CD14-positive monocyte (primary cell): ENCODE data around the gene CNEP1R1. TPM values are rescaled to one million over a fixed set of nuclear protein-coding genes. Genes with fewer than 3 reads are reported as not detected.

Source experiments
- DNase-seq, 3 donors: peaks; one replicate each; pipeline ENCODE4 v3.0.0-alpha.2; 2011 to 2022
- H2AFZ ChIP-seq: 2 replicates; pipeline ENCODE4 v1.6.0; 2012; ENCODE audit warnings: mild to moderate bottlenecking, low read depth, low read length, inconsistent platforms; ENCODE audit not compliant: insufficient read depth, poor library complexity, severe bottlenecking
- H3K27ac ChIP-seq, 2 donors: 1 replicate in 1 of 2; 2 replicates in 1 of 2; pipeline ENCODE4 v1.5.1; 2012 to 2013; ENCODE audit warnings: low read length in 2 of 2, control low read depth in 1 of 2, inconsistent platforms in 1 of 2, low read depth in 1 of 2, mild to moderate bottlenecking in 1 of 2
- H3K27me3 ChIP-seq, 2 donors: one replicate each; pipeline versions ENCODE4 v1.6.0 to v1.6.1; 2011 to 2013; ENCODE audit warnings: low read length in 2 of 2; ENCODE audit not compliant: control insufficient read depth in 2 of 2, insufficient read depth in 2 of 2
- H3K36me3 ChIP-seq, 2 donors: replicated peaks in 1 of 2; 1 replicate in 1 of 2; 2 replicates in 1 of 2; pipeline versions ENCODE4 v1.5.1 to v1.6.1; 2012 to 2013; ENCODE audit warnings: low read length in 2 of 2, control low read depth in 1 of 2, inconsistent platforms in 1 of 2, mild to moderate bottlenecking in 1 of 2; ENCODE audit not compliant: insufficient read depth in 2 of 2, control insufficient read depth in 1 of 2
- H3K4me1 ChIP-seq, 2 donors: 1 replicate in 1 of 2; 2 replicates in 1 of 2; pipeline versions ENCODE4 v1.5.1 to v1.6.1; 2012 to 2013; ENCODE audit warnings: low read length in 2 of 2, control low read depth in 1 of 2, inconsistent platforms in 1 of 2, mild to moderate bottlenecking in 1 of 2, moderate library complexity in 1 of 2; ENCODE audit not compliant: insufficient read depth in 2 of 2, control insufficient read depth in 1 of 2
- H3K4me2 ChIP-seq: replicated peaks from 2 replicates; pipeline ENCODE3; 2012; ENCODE audit warnings: low read length, moderate library complexity, mild to moderate bottlenecking; ENCODE audit not compliant: poor library complexity, severe bottlenecking; ENCODE audit errors: extremely low read depth
- H3K4me3 ChIP-seq, 3 experiments: fragments of 200-600 bp in 1 of 3; sonication (generic) in 1 of 3; replicated peaks in 1 of 3; 1 replicate in 2 of 3; 2 replicates in 1 of 3; pipeline ENCODE4 v1.5.1; 2011 to 2013; ENCODE audit warnings: low read length in 3 of 3, mild to moderate bottlenecking in 3 of 3, control low read depth in 2 of 3, low read depth in 2 of 3, inconsistent platforms in 1 of 3, moderate library complexity in 1 of 3
- H3K79me2 ChIP-seq: 2 replicates; pipeline ENCODE4 v1.6.0; 2012; ENCODE audit warnings: mild to moderate bottlenecking, control low read depth, inconsistent platforms, low read length, moderate library complexity; ENCODE audit not compliant: insufficient read depth
- H3K9ac ChIP-seq: 2 replicates; pipeline ENCODE4 v1.6.0; 2017; ENCODE audit warnings: low read length, mild to moderate bottlenecking; ENCODE audit not compliant: insufficient read depth, poor library complexity, severe bottlenecking
- H3K9me3 ChIP-seq, 2 donors: replicated peaks in 1 of 2; 1 replicate in 1 of 2; 2 replicates in 1 of 2; pipeline versions ENCODE4 v1.5.1 to v1.6.1; 2012 to 2013; ENCODE audit warnings: low read length in 2 of 2, control low read depth in 1 of 2; ENCODE audit not compliant: control insufficient read depth in 1 of 2, insufficient read depth in 1 of 2
- H4K20me1 ChIP-seq: 2 replicates; pipeline ENCODE4 v1.6.0; 2012; ENCODE audit warnings: mild to moderate bottlenecking, low read length, control low read depth, moderate library complexity; ENCODE audit not compliant: insufficient read depth
- H3K27ac Mint-ChIP-seq, 7 donors: one replicate each; pipeline ENCODE4 v1.8.0; 2020; ENCODE audit warnings: mild to moderate bottlenecking in 7 of 7, mixed read lengths in 7 of 7, moderate library complexity in 6 of 7, inconsistent platforms in 2 of 7
- H3K27me3 Mint-ChIP-seq, 3 donors: one replicate each; pipeline ENCODE4 v1.8.0; 2021 to 2022; ENCODE audit warnings: low read depth in 3 of 3, mild to moderate bottlenecking in 3 of 3, mixed read lengths in 3 of 3, moderate library complexity in 3 of 3, inconsistent platforms in 1 of 3
- H3K36me3 Mint-ChIP-seq, 2 donors: one replicate each; pipeline ENCODE4 v1.8.0; 2020; ENCODE audit warnings: mixed read lengths in 2 of 2, inconsistent platforms in 1 of 2, mild to moderate bottlenecking in 1 of 2
- H3K4me1 Mint-ChIP-seq: one replicate; pipeline ENCODE4 v1.8.0; 2020; ENCODE audit warnings: mild to moderate bottlenecking, mixed read lengths
- H3K4me3 Mint-ChIP-seq, 2 donors: one replicate each; pipeline ENCODE4 v1.8.0; 2020; ENCODE audit warnings: mild to moderate bottlenecking in 2 of 2, mixed read lengths in 2 of 2, moderate library complexity in 1 of 2
- H3K9me3 Mint-ChIP-seq, 7 donors: one replicate each; pipeline ENCODE4 v1.8.0; 2020 to 2022; ENCODE audit warnings: mixed read lengths in 7 of 7, mild to moderate bottlenecking in 6 of 7, moderate library complexity in 6 of 7, inconsistent platforms in 2 of 7
- CTCF ChIP-seq: fragments of 200-600 bp; IDR thresholded peaks from one replicate; pipeline ENCODE4 v1.8.0; 2022; ENCODE audit warnings: antibody characterized with exemption, mild to moderate bottlenecking
- WGBS: methylation state at CpG from one replicate; pipeline ENCODE4 v1.1.5; 2013; ENCODE audit warnings: missing lambda C conversion rate; ENCODE audit not compliant: insufficient coverage; 5-methylcytosine and 5-hydroxymethylcytosine counted together
- intact Hi-C, 2 donors: fragments of 100-400 bp; cut with micrococcal nuclease; formaldehyde crosslinking; loops; one replicate each; pipeline versions ENCODE4 v1.15.0 to v1.15.1; 2023
- polyA plus RNA-seq, 3 donors: library from polyadenylated mRNA; depleted of rRNA in 1 of 3; unstranded in 2 of 3; stranded (reverse) in 1 of 3; fragments of 300-500 nt in 2 of 3; fragments of >200 nt in 1 of 3; fragmentation: Illumina TruSeq in 2 of 3; gene quantifications; 1 replicate in 2 of 3; 2 replicates in 1 of 3; pipeline ENCODE4 v1.2.3, GENCODE V29; 2012 to 2021

Gene CNEP1R1
- polyA plus RNA-seq, 3 donors: 13.7 to 49.6 (median 19.3) TPM

- H3K79me2 ChIP-seq: no peaks in the 10 kb centered on the region
- H3K4me2 ChIP-seq: no peak overlapping the region
- no peak for DNase-seq
- TF ChIP-seq CTCF: no peak
- no peak overlapping the region for H2AFZ ChIP-seq
- Mint-ChIP-seq H3K9me3 (peaks cover 0 to 2% (median 0%) of the 10 kb centered on the region in 7 donors), H3K27ac (no peak overlapping the region), H3K27me3 (peaks cover 4 to 11% (median 10%) of the 10 kb centered on the region in 3 donors), H3K4me3 (no peak overlapping the region), H3K36me3 (no peaks in the 10 kb centered on the region), H3K4me1 (peaks cover 2% of the 10 kb centered on the region)
- peaks cover 2 to 3% of the 10 kb centered on the region in 2 donors for H3K27me3 ChIP-seq
- no peak overlapping the region for H3K27ac ChIP-seq
- H3K36me3 ChIP-seq: no peaks in the 10 kb centered on the region
- H4K20me1 ChIP-seq: no peaks in the 10 kb centered on the region
- no peaks in the 10 kb centered on the region for H3K4me1 ChIP-seq
- no CpG with 5 or more reads among the region's 1 CpG for WGBS
- H3K9ac ChIP-seq: no peak overlapping the region
- H3K9me3 ChIP-seq: no peaks in the 10 kb centered on the region
- no peak overlapping the region for H3K4me3 ChIP-seq
- intact Hi-C loops: no loop called here
These were observed 31.0 kb upstream of the CNEP1R1 start for GRCh38 chr16:49994006-49994405.

GRCh38 chr16:49995720-49996119 is 29.3 kb upstream of the CNEP1R1 start:
- Histone ChIP-seq H3K9me3 (no peaks in the 10 kb centered on the region), H3K79me2 (no peaks in the 10 kb centered on the region), H3K27ac (no peak overlapping the region), H3K4me1 (no peaks in the 10 kb centered on the region), H3K27me3 (peaks cover 2 to 3% of the 10 kb centered on the region in 2 donors), H3K4me3 (no peak overlapping the region), H4K20me1 (no peaks in the 10 kb centered on the region), H2AFZ (no peak overlapping the region), H3K9ac (no peak overlapping the region), H3K4me2 (no peak overlapping the region), H3K36me3 (no peaks in the 10 kb centered on the region)
- no peak overlapping the region for H3K4me3 Mint-ChIP-seq
- H3K9me3 Mint-ChIP-seq: peaks cover 0 to 2% (median 0%) of the 10 kb centered on the region in 7 donors
- H3K27me3 Mint-ChIP-seq: peaks cover 7 to 12% (median 10%) of the 10 kb centered on the region in 3 donors
- intact Hi-C loops: no loop called here
- H3K36me3 Mint-ChIP-seq: no peaks in the 10 kb centered on the region
- peaks cover 2% of the 10 kb centered on the region for H3K4me1 Mint-ChIP-seq
- TF ChIP-seq CTCF: no peak
- no peak for DNase-seq
- H3K27ac Mint-ChIP-seq: no peak overlapping the region
- WGBS: 67% methylated on average over 1 of the region's 1 CpG
